HG03354 (cell line): ENCODE measurements around the gene WARS2.

Source experiments
- ATAC-seq: cut with Tn5 transposase; IDR thresholded peaks from one replicate; pipeline ENCODE4 v1.9.1; 2021; ENCODE audit warnings: mild to moderate bottlenecking; ENCODE audit not compliant: unreplicated experiment, poor library complexity, severe bottlenecking

WARS2 gene

DNA sequence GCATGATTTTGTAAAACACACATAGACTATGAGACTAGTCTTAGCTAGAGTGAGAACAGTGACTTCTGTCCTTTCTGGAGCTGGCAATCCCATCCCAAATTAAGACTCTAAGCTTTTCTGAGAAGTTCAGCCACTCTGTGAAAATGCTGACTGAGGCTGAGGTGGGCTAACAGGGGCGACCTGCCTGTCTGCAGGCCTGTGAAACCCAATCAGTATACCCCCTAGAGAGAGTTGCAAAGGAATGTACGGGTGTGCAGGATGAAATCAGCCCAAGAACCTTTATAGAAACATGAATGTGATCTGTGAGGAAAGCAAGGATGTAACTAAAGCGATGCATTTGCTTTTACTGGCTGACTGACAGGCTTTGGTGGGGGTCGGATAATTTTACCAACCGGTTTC is 136.3 kb downstream of the WARS2 start:
- no peak for ATAC-seq

DNA sequence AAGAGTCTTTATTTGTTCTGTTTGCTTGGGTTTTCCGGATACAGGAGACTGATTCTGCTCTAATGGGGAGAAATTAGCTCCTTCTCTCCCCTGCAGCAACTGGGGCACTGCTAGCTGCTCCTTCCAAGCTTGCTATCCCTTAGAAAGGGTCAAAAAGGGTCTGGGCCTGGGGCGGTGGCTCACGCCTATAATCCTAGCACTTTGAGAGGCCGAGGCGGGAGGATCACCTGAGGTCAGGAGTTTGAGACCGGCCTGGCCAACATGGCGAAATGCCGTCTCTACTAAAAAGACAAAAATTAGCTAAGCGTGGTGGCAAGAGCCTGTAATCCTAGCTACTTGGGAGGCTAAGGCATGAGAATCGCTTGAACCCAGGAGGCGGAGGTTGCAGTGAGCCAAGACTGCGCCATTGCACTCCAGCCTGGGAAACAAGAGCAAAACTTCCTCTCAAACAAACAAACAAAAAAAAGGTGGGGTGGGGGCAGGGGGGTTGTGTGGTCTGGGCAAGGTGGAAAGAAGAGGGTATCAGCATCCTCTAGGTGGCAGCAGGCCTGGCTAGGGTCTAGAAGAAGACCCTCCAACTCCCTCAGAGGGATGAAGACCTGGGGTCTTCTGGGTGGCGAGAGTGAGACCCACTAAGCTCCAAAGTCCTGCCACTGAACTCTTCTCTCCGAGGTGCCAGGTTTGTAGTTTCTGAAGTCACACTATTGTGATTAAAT is 136.9 kb downstream of the WARS2 start:
- no peak for ATAC-seq

DNA sequence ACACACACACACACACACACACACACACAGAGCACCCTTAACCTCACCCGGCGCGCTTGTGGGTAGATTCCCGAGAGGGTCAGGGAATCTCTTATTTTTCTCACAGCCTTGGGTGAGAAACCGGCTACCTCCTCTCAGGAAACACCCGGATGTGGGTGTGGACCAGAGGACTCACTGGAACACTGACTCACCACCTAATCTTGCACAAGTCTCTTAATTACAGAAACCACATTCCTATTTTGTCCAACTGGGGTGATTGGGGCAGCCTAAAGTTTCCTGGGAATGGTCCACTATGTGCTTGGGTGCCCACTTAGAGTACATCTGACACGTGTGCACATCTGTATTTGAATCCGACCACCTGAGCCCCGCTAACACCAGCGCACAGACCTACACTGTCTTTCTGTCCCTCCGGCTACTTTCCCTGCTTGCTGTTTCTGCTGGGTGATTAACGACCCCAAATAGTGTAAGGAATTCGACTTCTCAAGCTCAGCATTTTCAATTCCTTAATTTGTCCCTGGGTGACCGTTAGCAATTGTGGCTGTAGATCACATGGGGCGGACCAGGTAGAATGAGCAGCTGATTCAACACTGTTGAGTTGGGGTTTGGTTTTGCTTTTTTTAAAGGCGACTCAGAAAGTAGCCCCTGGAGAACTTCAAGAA is 138.3 kb downstream of the WARS2 start:
- no peak for ATAC-seq

DNA sequence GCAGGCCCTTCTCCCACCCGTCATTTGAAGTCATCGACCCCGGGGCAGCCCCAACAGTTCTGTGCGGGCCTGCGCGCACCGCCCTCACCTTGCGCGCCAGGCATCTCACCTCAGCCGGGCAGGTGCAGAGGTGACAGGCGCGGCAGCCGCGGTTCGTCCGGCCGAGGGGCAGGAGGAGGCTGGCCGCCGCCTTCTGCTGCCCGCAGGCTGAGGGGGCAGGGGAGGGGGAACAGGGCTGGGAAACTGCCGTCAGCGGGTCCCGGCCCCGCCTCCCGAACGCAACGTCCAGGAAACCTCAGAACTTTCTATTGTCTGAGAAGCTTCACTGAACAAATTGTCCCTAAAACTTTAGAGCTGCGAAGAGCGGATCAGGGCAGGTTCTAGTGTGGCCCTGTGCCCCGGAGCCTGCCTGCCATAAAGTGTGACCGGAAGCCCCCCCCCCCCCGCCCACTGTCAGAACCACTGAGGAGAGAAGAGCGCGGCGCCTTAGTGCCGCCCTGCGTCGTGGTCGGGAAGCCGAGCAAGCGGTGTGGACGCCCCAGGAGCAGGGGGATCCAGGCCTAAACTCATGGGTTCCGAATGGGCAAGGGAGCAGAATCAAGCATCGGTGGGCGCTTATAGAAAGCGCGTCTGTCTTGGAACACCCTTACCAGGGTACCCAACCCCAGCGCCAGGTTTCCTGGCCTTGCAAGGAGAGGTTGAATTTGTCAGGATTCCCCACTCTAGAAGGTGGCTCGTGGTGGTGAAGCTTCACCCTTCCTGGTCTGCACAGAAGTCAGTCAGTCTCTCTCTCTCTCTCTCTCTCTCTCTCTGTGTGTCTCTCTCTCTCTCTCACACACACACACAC is 139.0 kb downstream of the WARS2 start:
- no peak for ATAC-seq

DNA sequence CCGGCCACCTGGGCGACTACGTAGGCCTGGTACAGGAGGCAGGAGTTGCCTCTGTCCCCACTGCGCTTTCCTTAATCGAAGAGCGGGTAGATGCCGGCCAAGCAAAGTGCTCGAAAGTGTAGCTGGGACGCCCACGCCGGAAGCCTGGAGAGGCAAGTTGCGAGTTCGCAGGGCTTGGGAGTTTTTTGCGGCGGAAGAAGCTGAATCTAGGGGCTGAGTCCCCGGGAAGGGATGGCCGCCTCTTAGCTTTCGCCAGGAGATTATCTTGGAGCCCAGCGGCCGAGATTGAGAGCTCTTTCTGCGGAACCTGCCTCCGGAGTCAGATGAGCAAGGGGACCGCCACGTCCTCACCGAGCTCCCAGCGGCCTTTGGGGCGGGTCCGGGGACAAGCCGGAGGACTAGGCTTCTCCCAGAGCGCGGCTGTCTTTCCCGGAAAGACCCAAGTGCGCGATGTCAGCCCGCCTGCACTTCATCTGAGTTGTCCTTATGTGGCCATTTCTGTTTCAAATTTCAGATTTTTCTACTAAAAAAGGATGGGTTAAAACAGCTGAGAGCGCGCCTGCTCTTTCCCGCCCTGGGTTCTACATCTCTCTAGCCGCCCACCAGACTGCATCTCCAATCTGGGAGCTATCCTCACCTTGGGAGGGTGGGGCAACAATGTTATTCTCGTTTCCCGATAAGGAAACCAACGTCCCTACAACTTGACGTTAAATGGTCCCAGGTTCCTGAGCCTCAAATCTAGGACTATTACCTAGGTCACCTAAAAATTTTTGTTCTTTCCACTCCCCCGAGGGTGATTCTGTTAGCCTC is 139.9 kb downstream of the WARS2 start:
- ATAC-seq: no peak

DNA sequence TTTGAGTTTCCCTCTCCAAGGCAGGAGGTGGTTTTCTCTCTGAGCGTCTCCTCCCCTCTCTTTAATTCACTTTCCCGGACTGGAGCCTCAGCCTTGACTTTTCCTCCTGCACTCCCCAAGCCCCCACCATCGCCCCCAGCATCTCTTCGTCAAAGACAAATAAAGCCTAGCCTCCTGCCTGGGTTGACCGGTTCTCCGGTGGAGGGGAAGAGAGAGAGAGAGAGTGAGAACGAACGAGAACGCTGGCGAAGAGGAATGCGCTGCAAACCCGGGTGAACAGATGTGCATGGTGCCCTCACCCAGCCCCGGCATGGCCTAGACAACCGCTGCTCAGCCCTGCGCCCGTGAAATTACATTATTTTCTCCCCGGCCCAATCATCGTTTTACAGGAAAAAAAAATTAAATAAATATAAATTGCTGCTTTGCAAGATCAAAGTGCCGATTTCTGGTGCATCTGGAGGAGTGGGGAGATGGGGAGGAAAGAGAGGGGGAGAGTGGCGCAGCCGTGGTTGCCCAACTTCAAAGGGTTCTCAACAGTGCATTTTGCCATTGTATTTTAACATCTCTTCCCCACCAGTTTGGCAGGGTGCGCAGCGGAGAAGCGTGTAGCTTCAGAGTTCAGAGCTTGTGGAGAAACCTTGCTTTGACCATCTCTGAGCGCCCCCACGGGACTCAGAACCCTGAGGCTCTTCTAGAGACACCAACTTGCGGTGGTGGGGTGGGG is 140.9 kb downstream of the WARS2 start:
- no peak for ATAC-seq

DNA sequence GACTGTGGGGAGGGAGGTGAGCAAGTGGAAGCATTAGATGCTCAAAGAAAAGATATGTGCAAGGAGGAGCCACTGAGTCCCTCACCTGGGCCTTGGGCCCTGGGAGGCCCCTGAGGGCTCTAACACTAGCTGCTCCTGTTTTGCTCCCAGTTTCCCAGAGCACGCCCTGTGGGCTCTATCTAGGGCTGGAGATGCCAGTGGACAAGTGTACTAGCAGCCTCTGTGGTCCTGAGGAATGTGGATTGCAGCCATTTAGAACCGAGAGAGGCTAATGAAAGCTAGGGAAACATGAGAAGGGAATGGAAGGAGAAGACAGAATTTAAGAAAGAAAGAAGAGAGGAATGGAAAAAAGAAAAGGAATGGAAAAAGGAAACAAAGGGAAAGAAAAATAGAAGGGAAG is 142.3 kb downstream of the WARS2 start:
- ATAC-seq: no peak

DNA sequence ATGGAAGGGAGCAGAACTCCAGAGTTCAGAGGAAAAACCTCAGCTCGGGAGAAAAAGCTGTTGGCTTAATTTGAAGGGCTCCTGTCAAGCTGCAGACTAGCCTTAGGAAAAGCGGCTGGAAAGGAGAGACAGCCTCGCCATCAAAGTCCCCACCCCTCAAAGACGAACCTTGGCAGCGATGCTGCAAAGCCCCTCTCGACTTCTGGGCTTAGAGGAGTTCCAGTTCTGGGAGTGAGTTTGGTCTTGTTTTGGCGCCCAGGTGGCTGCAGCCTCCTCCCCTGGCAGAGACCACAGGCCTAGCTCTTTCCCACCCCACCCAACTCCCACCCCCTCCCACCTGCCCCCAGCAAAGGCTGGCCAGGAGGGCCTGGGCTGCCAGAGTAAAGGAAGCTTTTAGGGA is 143.2 kb downstream of the WARS2 start:
- ATAC-seq: no peak

DNA sequence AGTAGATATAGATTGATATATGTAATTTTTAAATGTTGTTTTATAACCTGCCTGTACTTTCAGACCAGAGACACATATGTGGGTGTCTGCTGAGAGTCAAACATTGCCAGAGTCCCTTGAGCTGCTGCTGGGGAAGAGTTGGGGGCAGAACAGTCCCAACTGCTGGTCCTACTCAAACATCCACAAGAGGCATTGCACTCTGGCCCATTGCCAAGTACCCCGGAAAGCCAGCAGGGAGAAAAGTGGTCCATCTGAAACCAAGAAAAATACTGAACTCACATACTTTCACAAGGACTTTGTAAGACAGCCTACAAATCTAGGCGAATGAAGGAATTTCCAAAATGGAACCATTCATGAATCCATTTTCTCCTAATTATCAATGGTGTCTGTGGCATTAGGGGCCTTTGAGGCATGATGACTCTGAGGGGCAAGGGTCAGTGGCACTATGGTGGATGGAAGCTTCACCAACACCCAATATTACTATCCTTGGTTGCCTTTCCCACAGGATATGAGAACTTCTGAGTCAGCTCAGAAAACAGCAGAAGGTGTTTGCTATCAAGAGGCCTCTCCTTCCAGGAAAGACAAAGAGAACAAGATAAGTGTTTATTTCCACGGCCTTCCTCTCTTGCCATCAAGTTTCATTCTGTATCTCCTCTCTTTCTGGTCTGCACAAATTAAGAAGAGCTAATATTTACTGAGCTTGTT is 145.0 kb downstream of the WARS2 start:
- no peak for ATAC-seq

DNA sequence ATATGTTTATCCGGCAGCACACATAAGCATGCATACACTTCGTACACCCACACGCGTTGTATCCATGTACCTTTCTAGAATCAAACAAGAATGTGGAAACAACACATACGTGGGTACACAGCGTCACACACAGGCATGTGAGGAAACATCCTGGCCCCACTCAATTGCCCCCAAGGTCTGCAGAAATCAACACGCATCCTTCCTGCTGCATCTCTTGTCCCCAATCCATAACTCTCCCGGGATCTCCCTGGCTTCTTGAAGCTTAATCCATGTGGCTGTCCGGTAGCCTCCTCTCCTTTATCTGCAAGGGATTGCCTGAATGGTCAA is 146.8 kb downstream of the WARS2 start:
- no peak for ATAC-seq

DNA sequence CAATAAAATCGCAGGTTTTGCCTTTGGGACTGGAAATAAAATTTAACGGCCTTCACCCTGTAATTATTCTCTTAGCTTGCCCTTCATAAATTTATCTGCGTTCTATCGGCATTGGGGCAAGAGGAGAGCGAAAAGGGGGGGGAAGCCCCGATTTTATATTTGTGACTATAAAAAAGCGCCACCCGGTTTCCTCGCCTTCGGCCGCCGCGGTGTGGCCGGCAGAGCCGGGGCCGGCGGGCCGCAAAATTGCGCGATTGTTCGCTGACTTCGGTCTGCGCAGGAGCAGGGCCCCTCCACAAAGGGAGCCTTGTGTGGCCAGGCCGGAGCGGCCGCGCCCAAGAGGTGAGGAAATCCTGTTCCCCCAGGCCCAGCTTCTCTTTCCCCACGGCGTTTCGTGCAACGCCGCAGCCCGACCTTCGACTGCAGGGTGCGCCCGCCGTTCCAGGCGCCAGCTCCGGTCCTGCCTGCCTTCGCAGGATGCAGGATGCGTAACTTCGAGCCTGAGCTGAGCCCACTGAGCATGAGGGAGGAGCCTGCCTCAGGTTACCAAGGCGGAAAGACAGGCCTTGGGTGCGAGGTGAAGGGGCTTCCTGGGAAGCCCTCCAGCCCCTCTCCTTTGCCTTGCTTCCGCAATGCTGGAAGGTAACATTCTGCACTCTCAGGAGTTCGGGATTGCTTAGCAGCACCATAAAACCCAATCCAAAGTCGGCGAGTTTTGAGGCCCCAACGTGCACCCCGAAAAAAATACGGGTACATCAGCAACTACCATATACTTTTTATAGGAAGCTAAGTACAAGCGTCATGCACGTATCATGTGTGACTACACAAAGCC is 147.4 kb downstream of the WARS2 start:
- ATAC-seq: no peak

DNA sequence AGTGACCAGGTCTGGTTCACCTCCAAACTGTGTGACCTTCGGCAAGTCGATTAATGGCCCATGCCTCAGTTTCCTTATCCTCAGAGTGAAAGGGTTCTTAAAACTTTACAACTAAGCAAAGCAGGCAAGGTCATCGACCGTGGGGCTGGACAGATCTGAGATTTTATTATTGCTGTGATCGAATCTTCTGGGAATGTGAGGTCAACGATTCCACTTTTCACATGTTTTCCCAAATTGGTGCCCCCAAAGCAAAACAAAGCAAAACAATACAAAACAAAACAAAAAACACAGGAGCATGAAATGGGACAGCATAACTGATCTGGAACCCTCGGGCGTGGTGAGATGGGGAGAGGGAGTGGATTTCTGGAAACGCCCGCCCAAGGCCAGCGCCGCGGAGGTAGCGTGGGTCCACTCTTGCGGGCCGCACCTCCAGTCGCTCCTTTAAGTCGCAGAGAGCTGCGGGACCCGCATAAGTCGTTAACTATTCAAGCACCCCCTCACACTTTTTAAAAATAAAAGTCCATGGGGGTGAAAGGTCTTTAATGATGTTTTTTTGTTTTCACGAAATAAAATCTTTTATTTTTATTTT is 148.1 kb downstream of the WARS2 start:
- ATAC-seq: no peak

DNA sequence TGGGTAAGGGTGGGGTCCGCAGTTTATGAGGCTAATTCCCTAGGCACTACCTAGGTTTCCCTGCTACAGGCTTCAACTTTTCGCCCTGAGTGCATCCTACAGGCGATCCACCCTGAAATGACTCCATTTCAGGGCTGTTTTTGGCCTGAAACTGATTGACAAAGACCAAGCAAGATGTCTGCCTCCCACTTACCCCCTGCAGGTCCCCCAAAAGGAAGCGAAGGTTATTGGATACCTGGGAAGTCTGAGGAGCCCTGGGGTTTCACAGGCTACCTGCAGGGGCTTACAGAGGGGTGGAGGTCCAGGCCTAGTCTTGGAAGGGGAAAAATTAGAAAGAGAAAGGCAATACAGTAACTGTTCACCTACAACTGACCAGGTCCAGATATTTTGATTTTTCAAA is 149.0 kb downstream of the WARS2 start:
- ATAC-seq: no peak

DNA sequence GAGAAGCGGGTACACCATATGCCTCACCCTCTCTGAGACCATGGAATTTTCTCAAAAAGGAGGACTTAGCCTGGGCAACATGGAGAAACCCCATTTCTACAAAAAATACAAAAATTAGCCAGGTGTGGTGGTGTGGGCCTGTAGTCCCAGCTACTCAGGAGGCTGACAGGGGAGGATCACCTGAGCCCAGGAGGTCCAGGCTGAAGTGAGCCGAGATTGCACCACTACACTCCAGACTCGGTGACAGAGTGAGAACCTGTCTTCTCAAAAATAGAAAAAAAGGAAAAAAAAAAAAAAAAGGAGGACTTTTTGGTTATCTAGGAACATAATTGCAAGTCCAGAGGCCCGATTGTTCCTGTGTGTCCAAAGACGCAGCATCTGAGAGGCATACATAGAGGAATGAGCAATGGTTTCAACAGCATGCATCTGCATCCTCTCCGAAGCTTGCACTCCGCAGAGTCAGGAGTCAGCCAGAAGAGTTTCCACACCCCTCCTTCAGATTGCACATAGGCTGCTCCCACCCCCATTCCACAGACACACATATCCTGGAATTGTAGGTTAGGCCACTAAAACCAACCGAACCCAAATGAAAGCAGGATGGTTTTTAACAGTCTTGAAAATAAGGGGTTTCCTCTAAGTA is 149.8 kb downstream of the WARS2 start:
- ATAC-seq: no peak

DNA sequence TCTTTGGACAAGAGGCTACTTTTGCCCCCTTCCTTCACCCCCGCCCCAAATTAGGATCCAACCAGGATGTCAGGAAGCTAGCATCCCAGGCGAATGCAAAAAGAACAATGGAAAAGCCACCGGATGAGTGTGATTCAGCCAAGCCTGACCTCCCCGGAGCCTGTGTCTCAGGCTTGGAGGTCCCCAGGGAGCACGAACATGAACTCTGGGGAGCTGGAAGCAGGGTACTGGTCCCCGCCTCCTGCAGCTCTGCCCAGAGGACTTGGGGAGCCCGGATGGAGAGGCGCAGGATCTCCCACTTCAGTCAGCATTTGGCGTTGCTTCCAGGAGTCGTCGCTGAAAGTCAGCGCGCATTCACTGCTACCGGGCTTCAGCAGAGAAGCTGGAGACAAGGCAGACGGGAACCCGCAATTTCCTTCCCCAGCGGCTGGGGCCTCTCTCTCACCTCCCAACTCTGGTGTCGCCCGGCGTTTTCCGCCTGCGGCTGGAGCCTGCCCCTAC is 150.5 kb downstream of the WARS2 start:
- ATAC-seq: no peak

DNA sequence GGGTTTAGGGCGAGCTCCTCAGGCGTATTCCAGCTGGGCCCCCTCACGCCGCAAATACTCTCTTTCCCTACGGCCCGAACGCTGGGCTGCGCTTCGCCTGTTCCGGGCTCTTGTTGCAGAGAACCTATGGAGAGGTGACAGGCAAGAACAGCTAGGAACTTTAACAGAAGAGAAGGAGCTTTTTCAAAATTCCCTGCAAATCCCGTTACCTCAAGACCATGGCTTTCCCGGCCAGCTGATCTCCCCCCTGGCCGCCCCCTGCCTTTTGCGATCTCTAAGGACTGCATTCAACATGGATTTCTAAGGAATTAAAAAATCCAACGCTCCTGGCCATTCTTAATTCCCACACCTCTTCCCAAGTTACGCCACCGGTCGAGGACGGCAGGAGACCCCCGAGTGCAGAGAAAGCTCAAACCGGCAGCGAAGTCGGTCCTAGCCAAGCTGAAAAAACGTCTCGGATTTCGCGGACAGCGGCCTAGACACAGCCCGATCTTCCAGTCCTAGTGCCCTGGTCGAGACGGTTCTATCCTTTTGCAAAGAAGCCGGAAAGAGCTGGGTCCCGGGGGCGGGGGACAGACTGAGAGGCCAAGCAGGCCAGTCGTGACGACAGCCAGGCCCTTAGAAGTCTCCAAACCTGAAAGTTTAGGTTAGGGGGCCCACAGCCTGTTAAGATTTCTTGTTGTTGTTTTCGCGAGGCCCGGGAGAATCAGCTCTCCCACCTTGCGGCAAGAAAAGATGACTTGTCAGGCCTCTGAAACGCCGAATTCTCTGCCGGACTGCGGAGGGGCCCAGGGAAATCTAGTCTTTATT is 151.2 kb downstream of the WARS2 start:
- ATAC-seq: no peak
